ENCODE results near the gene AGK.
"Not testable (repeated sequence)": the region's sequence is repeated elsewhere in the genome, so short reads cannot be mapped to it uniquely, and the experiment has no call there.

AGK gene

GRCh38 chr7:141557360-141557759, 6.2 kb downstream of the AGK start:
- Histone ChIP-seq H3K9ac (peak overlapping the region; percentile 29; the same call in 1 of the 2 replicates), H2AFZ (ENCODE audit: low read depth) (no peak overlapping the region; the same call in 1 of the 2 replicates), H3K79me2 (ENCODE audit: insufficient read depth, low read depth) (peaks cover 70% of the 10 kb centered on the region), H3K4me3 (IDR thresholded peaks at IDR 0.05; ENCODE audit: insufficient read depth, low read depth, low read length) (no peak overlapping the region), H3K27ac (peak overlapping the region; percentile 84), H3K4me2 (peak overlapping the region; percentile 91), H4K20me1 (ENCODE audit: insufficient read depth) (no peaks in the 10 kb centered on the region), H3K36me3 (ENCODE audit: insufficient read depth) (peaks cover 12% of the 10 kb centered on the region; the same call in 1 of the 2 replicates), H3K27me3 (ENCODE audit: insufficient read depth, low read depth) (no peaks in the 10 kb centered on the region), H3K4me1 (ENCODE audit: low read depth, poor library complexity, severe bottlenecking) (peaks cover 96% of the 10 kb centered on the region)
- 0 out of 2 replicates have a peak, but pooled peaks have one; percentile 1 for TF ChIP-seq CTCF (conservative IDR thresholded peaks at IDR 0.05; ENCODE audit: low read depth, low read length)

DNA sequence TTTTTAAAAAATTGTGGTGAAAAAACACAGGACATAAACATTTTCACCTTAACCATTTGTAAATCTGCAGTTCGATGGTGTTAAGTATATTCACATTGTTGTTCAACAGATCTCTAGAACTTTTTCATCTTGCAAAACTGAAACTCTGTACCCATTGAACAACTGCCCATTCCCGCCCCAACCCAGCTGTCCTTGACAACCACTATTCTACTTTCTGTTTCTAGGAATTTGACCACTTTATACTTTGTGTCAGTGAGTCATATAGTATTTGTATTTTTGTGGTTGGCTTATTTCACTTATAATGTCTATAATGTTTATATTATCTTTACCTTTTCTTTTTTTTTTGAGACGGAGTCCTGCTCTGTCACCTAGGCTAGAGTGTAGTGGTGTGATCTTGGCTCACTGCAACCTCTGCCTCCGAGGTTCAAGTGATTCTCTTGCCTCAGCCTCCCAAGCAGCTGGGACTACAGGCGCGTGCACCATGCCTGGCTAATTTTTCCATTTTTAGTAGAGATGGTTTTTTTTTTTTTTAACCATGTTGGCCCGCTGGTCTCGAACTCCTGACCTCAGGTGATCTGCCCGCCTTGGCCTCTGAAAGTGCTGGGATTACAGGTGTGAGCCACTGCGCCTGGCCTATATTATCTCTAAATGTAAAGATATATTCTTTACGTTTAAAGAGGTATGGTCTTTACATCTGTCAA, 6.8 kb downstream of the AGK start:
- Histone ChIP-seq H3K9ac (peak overlapping the region; percentile 29; the same call in 1 of the 2 replicates), H3K79me2 (ENCODE audit: insufficient read depth, low read depth) (peaks cover 70% of the 10 kb centered on the region), H3K4me1 (ENCODE audit: low read depth, poor library complexity, severe bottlenecking) (peaks cover 96% of the 10 kb centered on the region), H3K27ac (peak overlapping the region; percentile 84), H3K4me2 (peak overlapping the region; percentile 91), H3K36me3 (ENCODE audit: insufficient read depth) (peaks cover 12% of the 10 kb centered on the region; the same call in 1 of the 2 replicates)
- H3K27me3 ChIP-seq (ENCODE audit: insufficient read depth, low read depth); H2AFZ ChIP-seq (ENCODE audit: low read depth); H4K20me1 ChIP-seq (ENCODE audit: insufficient read depth); H3K4me3 ChIP-seq (IDR thresholded peaks at IDR 0.05; ENCODE audit: insufficient read depth, low read depth, low read length): not testable (repeated sequence)

DNA sequence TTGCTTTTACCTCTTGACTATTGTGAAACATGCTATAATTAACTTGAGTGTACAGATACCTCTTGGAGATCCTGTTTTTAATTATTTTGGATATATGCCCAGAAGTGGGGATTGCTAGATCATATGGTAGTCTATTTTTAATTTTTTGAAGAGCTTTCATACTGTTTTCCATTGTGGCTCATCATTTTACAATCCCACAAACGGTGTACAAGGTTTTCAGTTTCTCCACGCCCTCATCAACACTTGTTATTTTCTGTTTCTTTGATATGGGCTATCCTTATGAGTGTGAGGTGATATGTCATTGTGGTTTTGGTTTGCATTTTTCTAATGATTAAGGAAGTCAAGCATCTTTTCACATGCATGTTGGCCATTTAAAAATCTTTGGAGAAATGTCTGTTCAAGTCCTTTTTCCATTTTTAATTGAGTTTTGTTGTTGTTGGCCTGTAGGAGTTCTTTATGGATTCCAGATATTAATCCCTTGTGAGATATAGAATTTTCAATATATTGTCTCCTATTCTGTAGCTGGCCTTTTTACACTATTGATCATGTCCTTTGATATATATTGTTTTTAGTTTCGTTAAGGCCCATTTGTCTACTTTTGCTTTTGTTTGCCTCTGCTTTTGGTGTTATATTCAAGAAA, 7.5 kb downstream of the AGK start:
- Histone ChIP-seq H3K36me3 (ENCODE audit: insufficient read depth) (peaks cover 12% of the 10 kb centered on the region; the same call in 1 of the 2 replicates), H4K20me1 (ENCODE audit: insufficient read depth) (no peaks in the 10 kb centered on the region), H3K27ac (peak overlapping the region; percentile 84), H3K4me3 (IDR thresholded peaks at IDR 0.05; ENCODE audit: insufficient read depth, low read depth, low read length) (no peak overlapping the region), H3K27me3 (ENCODE audit: insufficient read depth, low read depth) (no peaks in the 10 kb centered on the region), H3K79me2 (ENCODE audit: insufficient read depth, low read depth) (peaks cover 70% of the 10 kb centered on the region), H3K4me1 (ENCODE audit: low read depth, poor library complexity, severe bottlenecking) (peaks cover 96% of the 10 kb centered on the region), H3K4me2 (peak overlapping the region; percentile 91), H3K9ac (peak overlapping the region; percentile 29), H2AFZ (ENCODE audit: low read depth) (no peak overlapping the region)
- no peak for TF ChIP-seq CTCF (conservative IDR thresholded peaks at IDR 0.05; ENCODE audit: low read depth, low read length)

DNA sequence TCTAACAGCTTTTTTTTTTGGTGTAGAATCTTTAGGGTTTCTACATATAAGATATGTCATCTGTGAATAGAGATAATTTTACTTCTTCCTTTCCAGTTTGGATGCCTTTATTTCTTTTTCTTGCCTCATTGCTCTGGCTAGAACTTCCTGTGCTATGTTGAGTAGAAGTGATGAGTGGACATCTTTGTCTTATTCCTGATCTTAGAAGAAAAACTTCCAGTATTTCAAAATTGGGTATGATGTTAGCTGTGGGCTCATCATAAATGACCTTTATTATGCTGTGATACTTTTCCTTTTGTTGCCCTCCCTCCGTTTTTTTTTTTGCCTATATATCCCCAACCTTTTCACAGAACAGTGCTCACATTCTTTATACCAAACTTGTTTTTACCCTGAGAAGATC, 8.8 kb downstream of the AGK start:
- H2AFZ ChIP-seq (ENCODE audit: low read depth), result no peak overlapping the region
- H3K4me2 ChIP-seq, result peak overlapping the region; percentile 91; the same call in 1 of the 2 replicates
- H3K4me3 ChIP-seq (IDR thresholded peaks at IDR 0.05; ENCODE audit: insufficient read depth, low read depth, low read length), result no peak overlapping the region
- no peak for TF ChIP-seq CTCF (conservative IDR thresholded peaks at IDR 0.05; ENCODE audit: low read depth, low read length)
- no peaks in the 10 kb centered on the region for H4K20me1 ChIP-seq (ENCODE audit: insufficient read depth)
- H3K79me2 ChIP-seq (ENCODE audit: insufficient read depth, low read depth), result peaks cover 59% of the 10 kb centered on the region
- H3K9ac ChIP-seq, result no peak overlapping the region
- H3K36me3 ChIP-seq (ENCODE audit: insufficient read depth), result peaks cover 12% of the 10 kb centered on the region; the same call in 1 of the 2 replicates
- no peaks in the 10 kb centered on the region for H3K27me3 ChIP-seq (ENCODE audit: insufficient read depth, low read depth)
- peak overlapping the region; percentile 84; the same call in 1 of the 2 replicates for H3K27ac ChIP-seq
- peaks cover 96% of the 10 kb centered on the region for H3K4me1 ChIP-seq (ENCODE audit: low read depth, poor library complexity, severe bottlenecking)
